Ovary (tissue), 9 donors: ENCODE measurements around the gene RASA3. TPM values are rescaled to one million over a fixed set of nuclear protein-coding genes. Genes with fewer than 3 reads are reported as not detected.
"Not testable (repeated sequence)": the region's sequence is repeated elsewhere in the genome, so short reads cannot be mapped to it uniquely, and the experiment has no call there.

Experiments used
- DNase-seq, 5 donors: peaks; one replicate each; pipeline ENCODE4 v3.0.0-alpha.2; 2019 to 2020
- H3K27ac ChIP-seq, 2 donors: fragments of 200-600 bp; one replicate each; pipeline versions ENCODE4 v1.5.1 to v1.8.0; 2019 to 2022
- H3K27me3 ChIP-seq: fragments of 200-600 bp; one replicate; pipeline ENCODE4 v1.8.0; 2022
- H3K36me3 ChIP-seq: fragments of 200-600 bp; sonication (generic); one replicate; pipeline ENCODE4 v1.5.1; 2019
- H3K4me1 ChIP-seq: one replicate; pipeline ENCODE4 v1.8.1; 2013; ENCODE audit warnings: mild to moderate bottlenecking, moderate library complexity; ENCODE audit not compliant: insufficient read depth
- H3K4me3 ChIP-seq: fragments of 200-600 bp; sonication (generic); one replicate; pipeline ENCODE4 v1.5.1; 2017
- H3K9me3 ChIP-seq, 2 donors: fragments of 200-600 bp in 1 of 2; sonication (generic) in 1 of 2; one replicate each; pipeline versions ENCODE4 v1.5.1 to v1.8.1; 2013 to 2019; ENCODE audit warnings: mild to moderate bottlenecking in 1 of 2, moderate library complexity in 1 of 2
- CTCF ChIP-seq, 3 donors: fragments of 450-650 bp in 2 of 3; fragments of 200-600 bp in 1 of 3; IDR thresholded peaks; one replicate each; pipeline versions ENCODE4 v1.5.1 to v1.8.0; 2016 to 2022; ENCODE audit warnings: antibody characterized with exemption in 3 of 3, mild to moderate bottlenecking in 1 of 3
- EP300 ChIP-seq: sonication (generic); formaldehyde crosslinking; IDR thresholded peaks from one replicate; pipeline ENCODE4 v1.6.1; 2017; ENCODE audit warnings: antibody characterized with exemption
- POLR2A ChIP-seq: fragments of 450-650 bp; IDR thresholded peaks from one replicate; pipeline ENCODE4 v1.6.1; 2017; ENCODE audit warnings: antibody characterized with exemption, mild to moderate bottlenecking, moderate library complexity
- WGBS, 3 donors: extraction: QIAGEN DNeasy Blood & Tissue Kit in 1 of 3; methylation state at CpG; one replicate each; pipeline versions ENCODE4 v1.1.5 to v1.1.7; 2013 to 2017; 5-methylcytosine and 5-hydroxymethylcytosine counted together
- intact Hi-C, 4 donors: fragments of 100-400 bp; cut with DNase I; formaldehyde crosslinking; loops; one replicate each; pipeline versions ENCODE4 v1.11.0 to v1.15.1; 2022 to 2023
- polyA plus RNA-seq, 2 donors: library from polyadenylated mRNA; stranded (reverse); fragments of 200-250 nt in 1 of 2; fragments of 350-450 nt in 1 of 2; fragmentation: Illumina TruSeq in 1 of 2; extraction: RNeasy Lipid Tissue Mini Kit (QIAGEN cat#74804) in 1 of 2; gene quantifications; one replicate each; pipeline ENCODE4 v1.2.3, GENCODE V29; 2013 to 2014
- total RNA-seq, 7 donors: library from RNA; depleted of rRNA in 2 of 7; stranded (reverse); fragments of >200 nt in 2 of 7; fragmentation: NEBNext Ultra II Directional in 3 of 7; extraction: Animal tissue kit (Norgen Biotek cat#: 25700) in 3 of 7; gene quantifications; one replicate each; pipeline versions ENCODE4 v1.1.0 to v1.2.4, GENCODE V29; 2016 to 2023
- donor health status: DM: no; HTN: no; CAD: no; lungs with moderate emphysema.
- donor health status: DM: no; HTN: no; CAD: no.
- donor health status: Bipolar disorder and iron deficiency.
- donor health status: DM: yes; HTN: yes; CAD: no.
- donor health status: DM: no; HTN: no; CAD: no.
- donor health status: DM: yes; HTN: yes; CAD: no.

Gene RASA3
- total and polyA plus RNA-seq, 9 donors, result 5.4 to 16.9 (median 9.4) TPM

GRCh38 chr13:114161644-114162532, 29.5 kb upstream of the RASA3 start:
- H3K27me3 ChIP-seq, result no peaks in the 10 kb centered on the region
- no peak overlapping the region for H3K27ac ChIP-seq
- intact Hi-C loops, result no loop called here
- WGBS, 3 donors, result 4 to 10% (median 5%) methylated on average over 32 of the region's 32 CpGs
- peak; percentile 38 to 64 (median 46) for DNase-seq
- no peaks in the 10 kb centered on the region for H3K36me3 ChIP-seq
- peaks cover 5% of the 10 kb centered on the region for H3K4me1 ChIP-seq
- no peaks in the 10 kb centered on the region for H3K9me3 ChIP-seq
- H3K4me3 ChIP-seq, result no peak overlapping the region
- TF ChIP-seq CTCF (IDR thresholded peaks at IDR 0.05) (no peak), EP300 (no peak), POLR2A (no peak)

GRCh38 chr13:114161028-114161556, 28.7 kb upstream of the RASA3 start:
- Histone ChIP-seq H3K9me3 (no peaks in the 10 kb centered on the region), H3K27me3 (no peaks in the 10 kb centered on the region), H3K36me3 (no peaks in the 10 kb centered on the region), H3K4me1 (peaks cover 8% of the 10 kb centered on the region), H3K27ac (no peak overlapping the region), H3K4me3 (no peak overlapping the region)
- TF ChIP-seq POLR2A, result no peak
- WGBS, 3 donors, result 91 to 94% (median 91%) methylated on average over 47 of the region's 47 CpGs
- intact Hi-C loops, result no loop called here
- DNase-seq, result no peak

- intact Hi-C loops, H3K9me3 ChIP-seq, H3K36me3 ChIP-seq, DNase-seq, H3K27me3 ChIP-seq, H3K27ac ChIP-seq, H3K4me1 ChIP-seq, H3K4me3 ChIP-seq: not testable (repeated sequence)
- WGBS, 3 donors, result 85 to 90% (median 88%) methylated on average over 13 of the region's 13 CpGs
These were observed 26.6 kb upstream of the RASA3 start for GRCh38 chr13:114158869-114159666.

- Histone ChIP-seq H3K27me3 (no peaks in the 10 kb centered on the region), H3K4me1 (peaks cover 8% of the 10 kb centered on the region), H3K36me3 (no peaks in the 10 kb centered on the region), H3K4me3 (no peak overlapping the region), H3K9me3 (no peaks in the 10 kb centered on the region), H3K27ac (no peak overlapping the region)
- WGBS, 3 donors, result 75 to 80% (median 76%) methylated on average over 10 to 11 of the region's 11 CpGs
- no peak for DNase-seq
- intact Hi-C loops, result no loop called here
- TF ChIP-seq POLR2A (no peak), EP300 (no peak), CTCF (IDR thresholded peaks at IDR 0.05) (no peak)
These were observed 25.6 kb upstream of the RASA3 start for GRCh38 chr13:114157869-114158495.
